HG03066 (cell line): ENCODE measurements around the gene MEGF11.

Experiments used
- ATAC-seq: cut with Tn5 transposase; IDR thresholded peaks from one replicate; pipeline ENCODE4 v1.9.1; 2021; ENCODE audit warnings: low read depth; ENCODE audit not compliant: unreplicated experiment

MEGF11 gene

GRCh38 chr15:66100761-66101160 lies 152.8 kb downstream of the MEGF11 start:
- no peak for ATAC-seq

GRCh38 chr15:66099950-66100671 lies 153.4 kb downstream of the MEGF11 start:
- no peak for ATAC-seq

- ATAC-seq, result no peak
Observed at GRCh38 chr15:66098022-66098363, 155.6 kb downstream of the MEGF11 start.

- ATAC-seq, result no peak
Observed at GRCh38 chr15:66097151-66098021, 156.2 kb downstream of the MEGF11 start.

- no peak for ATAC-seq
Observed at GRCh38 chr15:66096688-66097058, 156.9 kb downstream of the MEGF11 start.

- no peak for ATAC-seq
Observed at GRCh38 chr15:66095871-66096687, 157.5 kb downstream of the MEGF11 start.

GRCh38 chr15:66094331-66094730 lies 159.2 kb downstream of the MEGF11 start:
- ATAC-seq, result no peak

GRCh38 chr15:66092053-66093016 lies 161.2 kb downstream of the MEGF11 start:
- ATAC-seq, result no peak

- no peak for ATAC-seq
Observed at GRCh38 chr15:66089509-66089908, 164.0 kb downstream of the MEGF11 start.

GRCh38 chr15:66089049-66089448 lies 164.5 kb downstream of the MEGF11 start:
- no peak for ATAC-seq

- no peak for ATAC-seq
Observed at GRCh38 chr15:66085128-66085527, 168.4 kb downstream of the MEGF11 start.

- no peak for ATAC-seq
Observed at GRCh38 chr15:66084704-66085103, 168.8 kb downstream of the MEGF11 start.

- no peak for ATAC-seq
Observed at GRCh38 chr15:66080717-66081398, 172.7 kb downstream of the MEGF11 start.

- no peak for ATAC-seq
Observed at GRCh38 chr15:66078929-66079275, 174.6 kb downstream of the MEGF11 start.

GRCh38 chr15:66078196-66078928 lies 175.2 kb downstream of the MEGF11 start:
- no peak for ATAC-seq

GRCh38 chr15:66077320-66077663 lies 176.3 kb downstream of the MEGF11 start:
- no peak for ATAC-seq

- no peak for ATAC-seq
Observed at GRCh38 chr15:66076591-66077319, 176.8 kb downstream of the MEGF11 start.

- ATAC-seq, result no peak
Observed at GRCh38 chr15:66075947-66076346, 177.6 kb downstream of the MEGF11 start.
